K562 (cell line): ENCODE data around the gene PDLIM7. TPM values are rescaled to one million over a fixed set of nuclear protein-coding genes. Genes with fewer than 3 reads are reported as not detected.

Experiments used
- CXXC5 ChIP-seq: fragments of 250-450 bp; sonication (Bioruptor Pico); IDR thresholded peaks from 2 replicates; pipeline ENCODE4 v1.8.0; 2022; ENCODE audit warnings: inconsistent platforms, mild to moderate bottlenecking, moderate library complexity
- ILK ChIP-seq: fragments of 450-650 bp; IDR thresholded peaks from 2 replicates; pipeline ENCODE4 v1.6.1; 2016; ENCODE audit warnings: missing genetic modification characterization, low read depth, mild to moderate bottlenecking, missing compliant biosample characterization, moderate library complexity, borderline replicate concordance
- MXI1 ChIP-seq: IDR thresholded peaks from 2 replicates; pipeline ENCODE4 v1.6.1; 2011; ENCODE audit warnings: low read depth, mild to moderate bottlenecking, improper control_type of control experiment, low read length
- NR2C2 ChIP-seq, 2 experiments: fragments of 200-800 bp in 1 of 2; sonication (Bioruptor generic) in 1 of 2; sonication (generic) in 1 of 2; formaldehyde crosslinking in 1 of 2; IDR thresholded peaks; 2 replicates each; pipeline versions ENCODE4 v1.6.1 to v1.8.0; 2016 to 2022; ENCODE audit warnings: mild to moderate bottlenecking in 1 of 2, missing compliant biosample characterization in 1 of 2, missing genetic modification characterization in 1 of 2, missing genetic modification reagents in 1 of 2
- SAP30 ChIP-seq: fragments of 200-600 bp; sonication (generic); IDR thresholded peaks from 2 replicates; pipeline ENCODE4 v1.6.1; 2012; ENCODE audit warnings: borderline replicate concordance, low read depth, mild to moderate bottlenecking, moderate library complexity, low read length, control low read depth, inconsistent platforms; ENCODE audit not compliant: insufficient read depth, poor library complexity, severe bottlenecking
- TARDBP ChIP-seq: fragments of 450-650 bp; IDR thresholded peaks from 2 replicates; pipeline ENCODE4 v1.6.1; 2016
- ZNF121 ChIP-seq: sonication (generic); formaldehyde crosslinking; conservative IDR thresholded peaks from 2 replicates; pipeline ENCODE4 v1.8.0; 2022; ENCODE audit warnings: missing genetic modification reagents
- polyA plus RNA-seq, 8 experiments: library from polyadenylated mRNA; depleted of rRNA in 4 of 8; stranded (reverse) in 5 of 8; unstranded in 3 of 8; fragments of >200 nt; fragmentation: Nextera tagmentation in 2 of 8; fragmentation: Illumina TruSeq in 1 of 8; extraction: Ambion mirVana in 2 of 8; extraction: Trizol in 1 of 8; gene quantifications; 2 replicates each; pipeline versions ENCODE4 v1.2.1 to v1.2.3, GENCODE V29; 2011 to 2014; ENCODE audit warnings: inconsistent platforms in 1 of 8, missing spikeins in 1 of 8
- total RNA-seq, 7 experiments: library from RNA; depleted of rRNA in 6 of 7; stranded (reverse); fragments of >200 nt in 6 of 7; fragmentation: Illumina TruSeq in 2 of 7; extraction: Trizol in 2 of 7; gene quantifications; 2 replicates each; pipeline versions ENCODE4 v1.2.1 to v1.2.3, GENCODE V29; 2011 to 2021; ENCODE audit warnings: low replicate concordance in 1 of 7
- TF ChIP-seq, protein P1 (sequence below): IDR thresholded peaks from 3 replicates; pipeline ENCODE4 v1.6.1; 2011; ENCODE audit warnings: borderline replicate concordance, mild to moderate bottlenecking, moderate library complexity; ENCODE audit not compliant: insufficient read length; ENCODE audit errors: extremely low read depth
- TF ChIP-seq, protein P2 (sequence below): fragments of 250-450 bp; sonication (Bioruptor Pico); IDR thresholded peaks from 2 replicates; pipeline ENCODE4 v1.4.0; 2020; ENCODE audit warnings: mild to moderate bottlenecking, moderate library complexity
- TF ChIP-seq, protein P3 (sequence below), 2 experiments: fragments of 450-650 bp in 1 of 2; sonication (generic) in 1 of 2; formaldehyde crosslinking in 1 of 2; IDR thresholded peaks; 2 replicates each; pipeline versions ENCODE4 v1.7.1 to v1.9.0; 2016 to 2022; ENCODE audit warnings: inconsistent platforms in 1 of 2, mild to moderate bottlenecking in 1 of 2, missing genetic modification reagents in 1 of 2

The PDLIM7 gene
- total and polyA plus RNA-seq, 9 of the 15 experiments (the other 6 are each of a cell fraction or from before 2014, with no cell fraction given): 2.1 to 124 (median 32.6) TPM

DNA sequence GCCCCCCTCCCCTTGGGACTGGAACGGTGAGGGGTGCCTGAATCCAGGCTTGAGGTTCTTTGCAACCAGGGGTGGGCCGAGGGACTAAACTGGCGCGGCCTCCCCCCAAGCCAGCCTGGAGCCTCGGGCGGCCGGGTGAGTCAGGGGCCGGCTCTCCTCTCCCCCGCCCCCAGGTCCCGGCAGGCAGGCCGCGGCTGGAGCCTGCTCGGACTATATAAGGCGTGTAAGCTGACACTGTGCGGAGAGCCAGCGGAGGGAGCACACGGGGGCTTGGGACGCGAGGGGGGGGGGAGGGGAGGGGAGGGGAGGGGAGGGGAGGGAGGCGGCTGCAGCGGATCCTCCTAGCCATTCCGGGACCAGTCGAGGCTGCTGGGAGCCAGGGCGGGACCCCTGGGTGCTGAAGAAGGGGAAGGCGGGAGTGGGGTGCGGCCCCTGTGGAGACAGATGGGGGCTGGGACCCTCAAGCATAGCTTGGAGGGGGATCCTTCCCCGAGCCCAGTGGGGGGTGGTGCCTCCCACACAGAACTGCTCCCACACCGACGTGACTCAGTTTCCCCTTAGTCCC is 595 bp downstream of the PDLIM7 start (continued):
- no peak for TF ChIP-seq TARDBP
- no peak for TF ChIP-seq MXI1
- TF ChIP-seq, protein P1, sequence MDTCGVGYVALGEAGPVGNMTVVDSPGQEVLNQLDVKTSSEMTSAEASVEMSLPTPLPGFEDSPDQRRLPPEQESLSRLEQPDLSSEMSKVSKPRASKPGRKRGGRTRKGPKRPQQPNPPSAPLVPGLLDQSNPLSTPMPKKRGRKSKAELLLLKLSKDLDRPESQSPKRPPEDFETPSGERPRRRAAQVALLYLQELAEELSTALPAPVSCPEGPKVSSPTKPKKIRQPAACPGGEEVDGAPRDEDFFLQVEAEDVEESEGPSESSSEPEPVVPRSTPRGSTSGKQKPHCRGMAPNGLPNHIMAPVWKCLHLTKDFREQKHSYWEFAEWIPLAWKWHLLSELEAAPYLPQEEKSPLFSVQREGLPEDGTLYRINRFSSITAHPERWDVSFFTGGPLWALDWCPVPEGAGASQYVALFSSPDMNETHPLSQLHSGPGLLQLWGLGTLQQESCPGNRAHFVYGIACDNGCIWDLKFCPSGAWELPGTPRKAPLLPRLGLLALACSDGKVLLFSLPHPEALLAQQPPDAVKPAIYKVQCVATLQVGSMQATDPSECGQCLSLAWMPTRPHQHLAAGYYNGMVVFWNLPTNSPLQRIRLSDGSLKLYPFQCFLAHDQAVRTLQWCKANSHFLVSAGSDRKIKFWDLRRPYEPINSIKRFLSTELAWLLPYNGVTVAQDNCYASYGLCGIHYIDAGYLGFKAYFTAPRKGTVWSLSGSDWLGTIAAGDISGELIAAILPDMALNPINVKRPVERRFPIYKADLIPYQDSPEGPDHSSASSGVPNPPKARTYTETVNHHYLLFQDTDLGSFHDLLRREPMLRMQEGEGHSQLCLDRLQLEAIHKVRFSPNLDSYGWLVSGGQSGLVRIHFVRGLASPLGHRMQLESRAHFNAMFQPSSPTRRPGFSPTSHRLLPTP: no peak
- no peak for TF ChIP-seq NR2C2 (CRISPR knock-in tag; IDR thresholded peaks at IDR 0.05)
- TF ChIP-seq NR2C2 (tag; IDR thresholded peaks at IDR 0.05): no peak
- TF ChIP-seq, protein P2, sequence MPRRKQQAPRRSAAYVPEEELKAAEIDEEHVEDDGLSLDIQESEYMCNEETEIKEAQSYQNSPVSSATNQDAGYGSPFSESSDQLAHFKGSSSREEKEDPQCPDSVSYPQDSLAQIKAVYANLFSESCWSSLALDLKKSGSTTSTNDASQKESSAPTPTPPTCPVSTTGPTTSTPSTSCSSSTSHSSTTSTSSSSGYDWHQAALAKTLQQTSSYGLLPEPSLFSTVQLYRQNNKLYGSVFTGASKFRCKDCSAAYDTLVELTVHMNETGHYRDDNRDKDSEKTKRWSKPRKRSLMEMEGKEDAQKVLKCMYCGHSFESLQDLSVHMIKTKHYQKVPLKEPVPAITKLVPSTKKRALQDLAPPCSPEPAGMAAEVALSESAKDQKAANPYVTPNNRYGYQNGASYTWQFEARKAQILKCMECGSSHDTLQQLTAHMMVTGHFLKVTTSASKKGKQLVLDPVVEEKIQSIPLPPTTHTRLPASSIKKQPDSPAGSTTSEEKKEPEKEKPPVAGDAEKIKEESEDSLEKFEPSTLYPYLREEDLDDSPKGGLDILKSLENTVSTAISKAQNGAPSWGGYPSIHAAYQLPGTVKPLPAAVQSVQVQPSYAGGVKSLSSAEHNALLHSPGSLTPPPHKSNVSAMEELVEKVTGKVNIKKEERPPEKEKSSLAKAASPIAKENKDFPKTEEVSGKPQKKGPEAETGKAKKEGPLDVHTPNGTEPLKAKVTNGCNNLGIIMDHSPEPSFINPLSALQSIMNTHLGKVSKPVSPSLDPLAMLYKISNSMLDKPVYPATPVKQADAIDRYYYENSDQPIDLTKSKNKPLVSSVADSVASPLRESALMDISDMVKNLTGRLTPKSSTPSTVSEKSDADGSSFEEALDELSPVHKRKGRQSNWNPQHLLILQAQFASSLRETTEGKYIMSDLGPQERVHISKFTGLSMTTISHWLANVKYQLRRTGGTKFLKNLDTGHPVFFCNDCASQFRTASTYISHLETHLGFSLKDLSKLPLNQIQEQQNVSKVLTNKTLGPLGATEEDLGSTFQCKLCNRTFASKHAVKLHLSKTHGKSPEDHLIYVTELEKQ: no peak
- TF ChIP-seq, protein P3, sequence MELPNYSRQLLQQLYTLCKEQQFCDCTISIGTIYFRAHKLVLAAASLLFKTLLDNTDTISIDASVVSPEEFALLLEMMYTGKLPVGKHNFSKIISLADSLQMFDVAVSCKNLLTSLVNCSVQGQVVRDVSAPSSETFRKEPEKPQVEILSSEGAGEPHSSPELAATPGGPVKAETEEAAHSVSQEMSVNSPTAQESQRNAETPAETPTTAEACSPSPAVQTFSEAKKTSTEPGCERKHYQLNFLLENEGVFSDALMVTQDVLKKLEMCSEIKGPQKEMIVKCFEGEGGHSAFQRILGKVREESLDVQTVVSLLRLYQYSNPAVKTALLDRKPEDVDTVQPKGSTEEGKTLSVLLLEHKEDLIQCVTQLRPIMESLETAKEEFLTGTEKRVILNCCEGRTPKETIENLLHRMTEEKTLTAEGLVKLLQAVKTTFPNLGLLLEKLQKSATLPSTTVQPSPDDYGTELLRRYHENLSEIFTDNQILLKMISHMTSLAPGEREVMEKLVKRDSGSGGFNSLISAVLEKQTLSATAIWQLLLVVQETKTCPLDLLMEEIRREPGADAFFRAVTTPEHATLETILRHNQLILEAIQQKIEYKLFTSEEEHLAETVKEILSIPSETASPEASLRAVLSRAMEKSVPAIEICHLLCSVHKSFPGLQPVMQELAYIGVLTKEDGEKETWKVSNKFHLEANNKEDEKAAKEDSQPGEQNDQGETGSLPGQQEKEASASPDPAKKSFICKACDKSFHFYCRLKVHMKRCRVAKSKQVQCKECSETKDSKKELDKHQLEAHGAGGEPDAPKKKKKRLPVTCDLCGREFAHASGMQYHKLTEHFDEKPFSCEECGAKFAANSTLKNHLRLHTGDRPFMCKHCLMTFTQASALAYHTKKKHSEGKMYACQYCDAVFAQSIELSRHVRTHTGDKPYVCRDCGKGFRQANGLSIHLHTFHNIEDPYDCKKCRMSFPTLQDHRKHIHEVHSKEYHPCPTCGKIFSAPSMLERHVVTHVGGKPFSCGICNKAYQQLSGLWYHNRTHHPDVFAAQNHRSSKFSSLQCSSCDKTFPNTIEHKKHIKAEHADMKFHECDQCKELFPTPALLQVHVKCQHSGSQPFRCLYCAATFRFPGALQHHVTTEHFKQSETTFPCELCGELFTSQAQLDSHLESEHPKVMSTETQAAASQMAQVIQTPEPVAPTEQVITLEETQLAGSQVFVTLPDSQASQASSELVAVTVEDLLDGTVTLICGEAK (IDR thresholded peaks at IDR 0.05): peak; percentile 2; the same call in 1 of the 2 replicates
- TF ChIP-seq, protein P3 (CRISPR knock-in tag; IDR thresholded peaks at IDR 0.05): no peak
- no peak for TF ChIP-seq SAP30
- TF ChIP-seq ILK: no peak
- no peak for TF ChIP-seq CXXC5 (CRISPR knock-in tag)
- TF ChIP-seq ZNF121 (CRISPR knock-in tag): no peak
